Measurements from ENCODE around the gene SELL.

DNA sequence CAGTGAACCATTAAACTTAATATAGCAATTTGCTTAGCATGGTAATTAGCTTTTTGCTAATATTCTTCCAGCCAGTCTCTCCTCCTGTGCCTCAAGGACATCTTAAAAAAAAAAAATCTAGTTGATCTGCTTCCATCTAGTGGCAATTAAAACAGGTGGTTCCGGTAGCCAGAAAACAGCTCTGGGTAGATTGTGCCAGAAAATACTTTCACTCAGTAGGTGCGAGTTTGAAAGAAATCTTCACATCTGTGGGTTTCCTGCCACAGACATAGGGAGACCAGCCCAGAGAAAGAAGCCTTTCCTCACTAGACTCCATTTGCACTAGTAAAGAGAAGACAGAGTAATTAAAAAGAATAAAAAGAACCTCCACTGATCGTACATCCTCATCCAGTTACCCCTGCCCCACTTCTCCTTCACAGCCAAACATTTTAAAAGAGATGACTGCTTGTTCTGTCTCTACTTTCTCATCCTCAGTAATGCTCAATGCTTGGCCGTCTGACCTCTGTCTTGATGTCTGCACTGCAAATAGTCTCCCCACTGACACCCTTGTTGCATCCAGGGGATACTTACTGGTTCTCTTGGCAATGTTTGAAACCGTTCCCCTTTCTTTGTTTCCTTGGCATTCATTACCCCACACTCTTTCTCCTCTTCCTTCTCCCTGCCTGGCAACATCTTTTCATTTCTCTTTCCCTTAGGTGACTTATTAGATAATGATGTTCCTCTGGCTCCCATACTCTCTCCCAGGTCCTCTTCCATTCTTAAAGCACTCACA is 16.9 kb downstream of the SELL start:
- TF ChIP-seq, protein P1, sequence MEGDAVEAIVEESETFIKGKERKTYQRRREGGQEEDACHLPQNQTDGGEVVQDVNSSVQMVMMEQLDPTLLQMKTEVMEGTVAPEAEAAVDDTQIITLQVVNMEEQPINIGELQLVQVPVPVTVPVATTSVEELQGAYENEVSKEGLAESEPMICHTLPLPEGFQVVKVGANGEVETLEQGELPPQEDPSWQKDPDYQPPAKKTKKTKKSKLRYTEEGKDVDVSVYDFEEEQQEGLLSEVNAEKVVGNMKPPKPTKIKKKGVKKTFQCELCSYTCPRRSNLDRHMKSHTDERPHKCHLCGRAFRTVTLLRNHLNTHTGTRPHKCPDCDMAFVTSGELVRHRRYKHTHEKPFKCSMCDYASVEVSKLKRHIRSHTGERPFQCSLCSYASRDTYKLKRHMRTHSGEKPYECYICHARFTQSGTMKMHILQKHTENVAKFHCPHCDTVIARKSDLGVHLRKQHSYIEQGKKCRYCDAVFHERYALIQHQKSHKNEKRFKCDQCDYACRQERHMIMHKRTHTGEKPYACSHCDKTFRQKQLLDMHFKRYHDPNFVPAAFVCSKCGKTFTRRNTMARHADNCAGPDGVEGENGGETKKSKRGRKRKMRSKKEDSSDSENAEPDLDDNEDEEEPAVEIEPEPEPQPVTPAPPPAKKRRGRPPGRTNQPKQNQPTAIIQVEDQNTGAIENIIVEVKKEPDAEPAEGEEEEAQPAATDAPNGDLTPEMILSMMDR (conservative IDR thresholded peaks at IDR 0.05; ENCODE audit: low read depth, low read length) = no peak
- TF ChIP-seq POLR2A (IDR thresholded peaks at IDR 0.05; ENCODE audit: low read depth, low read length) (no peak), FOS (IDR thresholded peaks at IDR 0.05; ENCODE audit: low read depth, low read length) (no peak), RFX5 (IDR thresholded peaks at IDR 0.05; ENCODE audit: low read depth, low read length) (no peak), RAD21 (IDR thresholded peaks at IDR 0.05; ENCODE audit: low read length) (no peak), MAZ (IDR thresholded peaks at IDR 0.05; ENCODE audit: borderline replicate concordance, low read depth, low read length) (no peak)

Measured in IMR-90 (cell line).